Tongue (tissue), 2 donors: ENCODE measurements around the gene FCN2. TPM values are rescaled to one million over a fixed set of nuclear protein-coding genes. Genes with fewer than 3 reads are reported as not detected.

ENCODE experiments used
- DNase-seq: peaks from one replicate; pipeline ENCODE4 v3.0.0-alpha.2; 2015
- total RNA-seq: library from RNA; depleted of rRNA; stranded (reverse); fragments of >200 nt; gene quantifications from one replicate; pipeline ENCODE4 v1.2.3, GENCODE V29; 2014

Gene FCN2
- total RNA-seq, result not detected

- DNase-seq, result no peak
Observed at GRCh38 chr9:134880484-134881312, at the start of gene FCN2. FCN2 (plus strand) TSS chr9:134880810; CDS start chr9:134880822, 12 bp downstream.

- no peak for DNase-seq
Observed at GRCh38 chr9:134830926-134831720, 49.5 kb upstream of the FCN2 start.

- DNase-seq, result no peak
Observed at GRCh38 chr9:134832471-134832870, 48.1 kb upstream of the FCN2 start.

- no peak for DNase-seq
Observed at GRCh38 chr9:134833294-134833880, 47.2 kb upstream of the FCN2 start.

- DNase-seq, result no peak
Observed at GRCh38 chr9:134834217-134834956, 46.2 kb upstream of the FCN2 start.

GRCh38 chr9:134834957-134835419 lies 45.6 kb upstream of the FCN2 start:
- no peak for DNase-seq

GRCh38 chr9:134835448-134835847 lies 45.2 kb upstream of the FCN2 start:
- no peak for DNase-seq

- no peak for DNase-seq
Observed at GRCh38 chr9:134835987-134836386, 44.6 kb upstream of the FCN2 start.

GRCh38 chr9:134836406-134836970 lies 44.1 kb upstream of the FCN2 start:
- DNase-seq, result no peak

- no peak for DNase-seq
Observed at GRCh38 chr9:134837529-134837928, 43.1 kb upstream of the FCN2 start.

GRCh38 chr9:134838651-134839454 lies 41.8 kb upstream of the FCN2 start:
- no peak for DNase-seq

- DNase-seq, result no peak
Observed at GRCh38 chr9:134839455-134840125, 41.0 kb upstream of the FCN2 start.

GRCh38 chr9:134840511-134840910 lies 40.1 kb upstream of the FCN2 start:
- no peak for DNase-seq

GRCh38 chr9:134841180-134841904 lies 39.3 kb upstream of the FCN2 start:
- DNase-seq, result no peak

GRCh38 chr9:134842321-134842720 lies 38.3 kb upstream of the FCN2 start:
- no peak for DNase-seq

GRCh38 chr9:134843740-134844139 lies 36.9 kb upstream of the FCN2 start:
- DNase-seq, result no peak

GRCh38 chr9:134844821-134845220 lies 35.8 kb upstream of the FCN2 start:
- DNase-seq, result no peak

GRCh38 chr9:134846187-134846586 lies 34.4 kb upstream of the FCN2 start:
- no peak for DNase-seq

GRCh38 chr9:134846699-134847098 lies 33.9 kb upstream of the FCN2 start:
- no peak for DNase-seq

GRCh38 chr9:134847138-134847537 lies 33.5 kb upstream of the FCN2 start:
- DNase-seq, result no peak
